Measurements from ENCODE around the gene NEK9. TPM values are rescaled to one million over a fixed set of nuclear protein-coding genes. Genes with fewer than 3 reads are reported as not detected.
A peak's percentile ranks its signal among the peaks of the same experiment; 100 is the strongest.

NEK9 gene
- 10 to 100 TPM; 49.5 to 57.3 TPM for total RNA-seq

DNA sequence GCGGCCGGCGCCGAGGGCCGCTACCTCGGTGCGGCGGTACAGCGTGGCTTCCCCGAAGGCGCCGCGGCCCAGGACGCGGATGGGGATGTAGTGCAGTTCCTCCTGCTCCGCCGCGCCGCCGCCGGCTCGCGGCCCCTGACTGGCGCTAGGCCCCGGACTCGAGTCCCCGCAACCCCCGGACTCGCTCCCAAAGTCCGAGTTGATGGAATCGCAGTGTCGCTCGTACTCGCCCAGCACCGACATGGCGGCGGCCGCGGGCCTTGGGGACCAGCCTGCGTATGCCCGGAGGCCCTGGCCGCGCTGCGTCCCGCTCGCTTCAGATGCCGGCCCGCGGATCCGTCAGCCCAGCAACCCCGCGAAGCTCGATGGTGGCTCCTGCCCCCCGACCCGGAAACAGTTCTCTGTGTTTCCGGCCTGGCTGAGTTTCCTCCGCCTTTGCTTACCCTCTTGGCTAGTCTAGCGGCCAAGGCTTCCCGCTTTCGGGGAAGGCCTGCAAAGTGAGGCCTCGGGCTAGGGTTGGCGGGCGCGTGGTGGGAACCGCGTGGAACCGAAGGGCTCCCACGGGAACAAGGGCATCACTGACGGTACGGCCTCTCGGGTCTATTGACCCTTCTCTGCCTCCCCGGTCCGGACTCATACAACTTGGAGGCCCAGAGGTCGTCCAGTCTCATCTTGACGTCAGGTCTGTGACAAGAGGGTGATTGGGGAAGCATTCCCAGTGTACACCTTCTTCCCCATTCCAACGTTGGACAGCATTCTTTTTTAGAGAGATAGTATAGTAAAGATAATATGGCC is at the start of gene NEK9:
NEK9 (minus strand) TSS at position 370 of the 795 bp plus-strand sequence; CDS start at position 243, 127 bp downstream.
- H3K9ac ChIP-seq (ENCODE audit: low read depth in 2 of 2, low read length in 2 of 2) = peak within 1 kb of the TSS; percentile 94 to 99
- intact Hi-C loops (cut with DNase I) = no loop called here
- no peaks in the 10 kb centered on the region for H3K27me3 ChIP-seq
- H3K4me3 ChIP-seq = peak within 1 kb of the TSS; percentile 87
- no peaks in the 10 kb centered on the region for H3K36me3 ChIP-seq
- TF ChIP-seq, protein P1, sequence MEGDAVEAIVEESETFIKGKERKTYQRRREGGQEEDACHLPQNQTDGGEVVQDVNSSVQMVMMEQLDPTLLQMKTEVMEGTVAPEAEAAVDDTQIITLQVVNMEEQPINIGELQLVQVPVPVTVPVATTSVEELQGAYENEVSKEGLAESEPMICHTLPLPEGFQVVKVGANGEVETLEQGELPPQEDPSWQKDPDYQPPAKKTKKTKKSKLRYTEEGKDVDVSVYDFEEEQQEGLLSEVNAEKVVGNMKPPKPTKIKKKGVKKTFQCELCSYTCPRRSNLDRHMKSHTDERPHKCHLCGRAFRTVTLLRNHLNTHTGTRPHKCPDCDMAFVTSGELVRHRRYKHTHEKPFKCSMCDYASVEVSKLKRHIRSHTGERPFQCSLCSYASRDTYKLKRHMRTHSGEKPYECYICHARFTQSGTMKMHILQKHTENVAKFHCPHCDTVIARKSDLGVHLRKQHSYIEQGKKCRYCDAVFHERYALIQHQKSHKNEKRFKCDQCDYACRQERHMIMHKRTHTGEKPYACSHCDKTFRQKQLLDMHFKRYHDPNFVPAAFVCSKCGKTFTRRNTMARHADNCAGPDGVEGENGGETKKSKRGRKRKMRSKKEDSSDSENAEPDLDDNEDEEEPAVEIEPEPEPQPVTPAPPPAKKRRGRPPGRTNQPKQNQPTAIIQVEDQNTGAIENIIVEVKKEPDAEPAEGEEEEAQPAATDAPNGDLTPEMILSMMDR (IDR thresholded peaks at IDR 0.05) = no peak
- peak; percentile 92 for DNase-seq
- no peaks in the 10 kb centered on the region for H3K4me1 ChIP-seq
- H3K9me3 ChIP-seq = no peaks in the 10 kb centered on the region
- peak within 1 kb of the TSS; percentile 94 for H3K27ac ChIP-seq

DNA sequence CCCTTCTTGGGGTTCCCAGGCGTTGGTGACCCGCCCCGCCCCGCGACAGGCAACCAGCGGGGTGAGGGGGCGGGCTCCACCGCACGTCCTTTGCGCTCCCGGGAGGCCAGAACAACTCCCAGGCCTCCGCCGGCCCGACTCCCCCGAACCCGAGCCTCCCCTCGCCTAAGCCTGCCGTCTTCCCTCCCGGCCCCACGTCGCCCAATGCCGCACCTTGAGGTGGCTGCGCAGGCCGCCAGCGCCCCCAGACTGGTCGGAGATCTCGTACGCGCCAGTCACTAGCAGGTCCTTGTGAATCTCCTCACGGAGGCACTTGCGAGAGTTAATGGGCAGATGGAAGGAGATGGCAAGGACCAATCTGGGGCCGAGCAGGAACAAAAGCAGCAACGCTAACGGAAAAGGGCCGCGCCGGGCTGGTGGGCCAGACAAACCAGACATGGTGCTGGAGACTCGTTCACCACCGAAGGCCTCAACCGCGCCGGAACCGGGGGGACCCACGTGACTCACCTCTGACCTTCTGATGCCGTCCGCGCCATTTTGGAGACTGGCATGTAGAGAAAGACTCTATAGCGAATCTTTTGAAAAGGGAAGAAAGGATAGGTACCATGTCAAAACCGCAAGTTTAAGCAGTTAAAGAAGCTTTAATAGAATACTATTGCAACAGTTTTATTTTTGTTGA is 49.4 kb upstream of the NEK9 start, which contains the start of gene TMED10:
TMED10 (minus strand) TSS at position 471 of the 679 bp plus-strand sequence; CDS start at position 438, 33 bp downstream.
- peaks cover 18% of the 10 kb centered on the region for H3K4me1 ChIP-seq
- peak within 1 kb of the TSS; percentile 97 for H3K4me3 ChIP-seq
- H3K9ac ChIP-seq (ENCODE audit: low read depth in 2 of 2, low read length in 2 of 2) = peak within 1 kb of the TSS; percentile 95 to 97
- intact Hi-C loops (cut with DNase I) = no loop called here
- no peaks in the 10 kb centered on the region for H3K9me3 ChIP-seq
- DNase-seq = peak; percentile 94
- H3K36me3 ChIP-seq = no peaks in the 10 kb centered on the region
- no peaks in the 10 kb centered on the region for H3K27me3 ChIP-seq
- TF ChIP-seq, protein P1 (IDR thresholded peaks at IDR 0.05) = no peak
- peak within 1 kb of the TSS; percentile 98 for H3K27ac ChIP-seq

DNA sequence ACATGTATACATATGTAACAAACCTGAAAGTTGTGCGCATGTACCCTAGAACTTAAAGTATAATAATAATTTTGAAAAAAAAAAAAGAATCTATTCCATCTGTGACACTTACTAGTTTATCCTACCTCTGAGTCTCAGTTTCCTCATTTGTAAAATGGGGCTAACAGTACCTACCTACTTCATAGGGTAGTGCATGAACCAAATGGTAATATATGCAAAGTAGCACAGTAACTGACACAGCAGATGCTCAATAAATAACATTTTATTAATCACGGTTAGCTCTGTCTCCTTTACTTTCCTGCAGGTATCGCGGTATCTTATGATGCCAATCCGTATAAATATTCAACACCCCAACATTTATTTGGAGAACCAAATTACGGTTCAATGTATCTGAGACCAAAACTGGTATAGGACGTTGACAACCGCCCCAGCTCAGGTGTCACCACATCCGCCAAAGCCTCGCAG is 48.9 kb upstream of the NEK9 start:
- no peak for DNase-seq
- H3K9ac ChIP-seq (ENCODE audit: low read depth in 2 of 2, low read length in 2 of 2) = peak overlapping the region; percentile 95 to 97
- H3K27me3 ChIP-seq = no peaks in the 10 kb centered on the region
- H3K4me1 ChIP-seq = peaks cover 18% of the 10 kb centered on the region
- intact Hi-C loops (cut with DNase I) = no loop called here
- TF ChIP-seq, protein P1 (IDR thresholded peaks at IDR 0.05) = no peak
- H3K4me3 ChIP-seq = peak overlapping the region; percentile 97
- H3K27ac ChIP-seq = peak overlapping the region; percentile 98
- no peaks in the 10 kb centered on the region for H3K36me3 ChIP-seq
- no peaks in the 10 kb centered on the region for H3K9me3 ChIP-seq

DNA sequence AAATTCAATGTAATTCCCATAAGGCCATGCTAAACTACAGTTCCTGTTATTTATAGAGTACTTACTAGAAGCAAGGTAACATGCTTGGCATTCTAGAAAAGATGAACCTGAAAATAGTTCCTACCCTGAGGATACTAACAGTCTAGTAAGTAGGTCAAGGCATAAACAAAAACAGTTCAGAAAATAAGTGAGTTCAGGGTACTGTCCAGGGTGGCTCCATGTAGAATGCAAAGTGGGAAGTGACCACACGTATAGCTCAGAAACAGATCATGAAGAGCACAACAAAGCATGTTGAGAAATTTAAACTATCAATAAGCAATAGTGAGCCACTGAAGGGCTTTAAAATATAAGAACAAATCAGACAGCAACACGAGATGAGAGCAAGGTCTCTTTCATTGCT is 47.2 kb upstream of the NEK9 start:
- no peak overlapping the region for H3K9ac ChIP-seq (ENCODE audit: low read depth in 2 of 2, low read length in 2 of 2)
- H3K9me3 ChIP-seq = no peaks in the 10 kb centered on the region
- intact Hi-C loops (cut with DNase I) = no loop called here
- TF ChIP-seq, protein P1 (IDR thresholded peaks at IDR 0.05) = no peak
- H3K27me3 ChIP-seq = no peaks in the 10 kb centered on the region
- peaks cover 18% of the 10 kb centered on the region for H3K4me1 ChIP-seq
- H3K4me3 ChIP-seq = no peak overlapping the region
- H3K36me3 ChIP-seq = no peaks in the 10 kb centered on the region
- no peak overlapping the region for H3K27ac ChIP-seq
- no peak for DNase-seq

DNA sequence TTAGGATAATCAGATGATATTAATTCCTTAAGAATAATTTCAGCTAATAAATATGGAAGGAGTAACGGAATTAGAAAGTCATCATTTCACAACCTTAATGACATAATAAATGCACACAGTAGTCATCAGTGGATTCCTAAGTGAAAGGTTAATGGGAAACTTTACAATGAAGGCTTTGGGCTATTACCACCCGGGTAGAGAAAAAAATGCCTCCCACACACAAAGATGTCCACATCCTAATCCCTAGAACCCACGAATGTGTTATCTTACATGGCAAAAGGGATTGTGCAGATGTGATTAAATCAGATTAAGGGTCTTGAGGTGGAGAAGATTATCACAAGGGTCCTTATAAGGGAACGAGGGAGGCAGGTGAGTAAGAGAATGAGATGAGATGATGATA is 43.9 kb upstream of the NEK9 start:
- Histone ChIP-seq H3K27ac (no peak overlapping the region), H3K9ac (ENCODE audit: low read depth in 2 of 2, low read length in 2 of 2) (no peak overlapping the region), H3K9me3 (no peaks in the 10 kb centered on the region), H3K4me1 (peaks cover 18% of the 10 kb centered on the region), H3K27me3 (no peaks in the 10 kb centered on the region), H3K4me3 (no peak overlapping the region), H3K36me3 (no peaks in the 10 kb centered on the region)
- intact Hi-C loops (cut with DNase I) = no loop called here
- TF ChIP-seq, protein P1 (IDR thresholded peaks at IDR 0.05) = no peak
- DNase-seq = no peak
